SK-N-SH (cell line): ENCODE data around the gene KAT2A.

Source experiments
- CHD2 ChIP-seq: fragments of 150-350 bp; IDR thresholded peaks from 2 replicates; pipeline ENCODE4 v1.6.1; 2018; ENCODE audit warnings: low read length; ENCODE audit not compliant: partially characterized antibody
- ELF1 ChIP-seq: IDR thresholded peaks from 2 replicates; pipeline ENCODE4 v1.4.0; 2012
- EZH2phosphoT487 ChIP-seq: fragments of 200-600 bp; sonication (generic); IDR thresholded peaks from 2 replicates; pipeline ENCODE4 v1.6.1; 2017; ENCODE audit warnings: low read depth, mixed run types, mild to moderate bottlenecking, antibody characterized with exemption, moderate library complexity, borderline replicate concordance
- GABPA ChIP-seq: IDR thresholded peaks from 2 replicates; pipeline ENCODE4 v1.4.0; 2012; ENCODE audit warnings: low read depth, mild to moderate bottlenecking
- GATA2 ChIP-seq: sonication (generic); formaldehyde crosslinking; IDR thresholded peaks from 2 replicates; pipeline ENCODE4 v1.5.0; 2020; ENCODE audit warnings: mild to moderate bottlenecking, missing genetic modification reagents
- MEF2A ChIP-seq: IDR thresholded peaks from 2 replicates; pipeline ENCODE4 v1.4.0; 2012; ENCODE audit warnings: low read depth, borderline replicate concordance
- RCOR1 ChIP-seq: fragments of 150-350 bp; IDR thresholded peaks from 2 replicates; pipeline ENCODE4 v1.6.1; 2017; ENCODE audit warnings: antibody characterized with exemption, low read length
- RXRA ChIP-seq: IDR thresholded peaks from 2 replicates; pipeline ENCODE4 v1.4.0; 2012; ENCODE audit warnings: low read depth, mild to moderate bottlenecking, borderline replicate concordance
- TAF1 ChIP-seq: IDR thresholded peaks from 2 replicates; pipeline ENCODE4 v1.6.1; 2012; ENCODE audit warnings: low read depth, mild to moderate bottlenecking, low read length, moderate library complexity, borderline replicate concordance
- TEAD4 ChIP-seq: IDR thresholded peaks from 2 replicates; pipeline ENCODE4 v1.4.0; 2012; ENCODE audit warnings: mild to moderate bottlenecking, borderline replicate concordance; ENCODE audit not compliant: insufficient read depth
- TF ChIP-seq, protein P1 (sequence below): fragments of 200-600 bp; sonication (generic); IDR thresholded peaks from 2 replicates; pipeline ENCODE4 v1.6.1; 2017; ENCODE audit warnings: antibody characterized with exemption, mild to moderate bottlenecking, moderate library complexity
- TF ChIP-seq, protein P2 (sequence below): IDR thresholded peaks from 2 replicates; pipeline ENCODE4 v1.4.0; 2012; ENCODE audit warnings: low read depth
- TF ChIP-seq, protein P3 (sequence below): IDR thresholded peaks from 2 replicates; pipeline ENCODE4 v1.4.0; 2012; ENCODE audit warnings: low read depth, borderline replicate concordance

DNA sequence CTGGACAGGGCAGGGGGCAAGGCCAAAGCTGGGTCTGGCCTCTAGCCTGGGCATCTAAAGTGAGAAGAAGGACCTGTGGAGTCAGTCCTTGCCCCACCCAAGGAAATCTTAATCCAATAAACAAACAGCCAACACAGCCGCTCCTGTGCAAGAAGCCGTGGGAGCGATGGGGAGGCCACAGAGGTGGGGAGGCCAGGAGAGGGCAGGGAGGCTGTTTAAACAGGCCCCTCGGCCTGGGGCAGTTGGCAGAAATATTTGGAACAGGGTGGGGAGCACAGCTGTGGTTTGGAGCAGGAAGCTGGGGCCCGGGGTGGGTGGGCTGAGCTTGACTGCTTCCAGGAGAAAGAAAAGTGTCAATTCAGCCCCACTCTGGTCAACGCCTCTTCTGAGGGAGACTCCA is 28.2 kb downstream of the KAT2A start:
- TF ChIP-seq, protein P1, sequence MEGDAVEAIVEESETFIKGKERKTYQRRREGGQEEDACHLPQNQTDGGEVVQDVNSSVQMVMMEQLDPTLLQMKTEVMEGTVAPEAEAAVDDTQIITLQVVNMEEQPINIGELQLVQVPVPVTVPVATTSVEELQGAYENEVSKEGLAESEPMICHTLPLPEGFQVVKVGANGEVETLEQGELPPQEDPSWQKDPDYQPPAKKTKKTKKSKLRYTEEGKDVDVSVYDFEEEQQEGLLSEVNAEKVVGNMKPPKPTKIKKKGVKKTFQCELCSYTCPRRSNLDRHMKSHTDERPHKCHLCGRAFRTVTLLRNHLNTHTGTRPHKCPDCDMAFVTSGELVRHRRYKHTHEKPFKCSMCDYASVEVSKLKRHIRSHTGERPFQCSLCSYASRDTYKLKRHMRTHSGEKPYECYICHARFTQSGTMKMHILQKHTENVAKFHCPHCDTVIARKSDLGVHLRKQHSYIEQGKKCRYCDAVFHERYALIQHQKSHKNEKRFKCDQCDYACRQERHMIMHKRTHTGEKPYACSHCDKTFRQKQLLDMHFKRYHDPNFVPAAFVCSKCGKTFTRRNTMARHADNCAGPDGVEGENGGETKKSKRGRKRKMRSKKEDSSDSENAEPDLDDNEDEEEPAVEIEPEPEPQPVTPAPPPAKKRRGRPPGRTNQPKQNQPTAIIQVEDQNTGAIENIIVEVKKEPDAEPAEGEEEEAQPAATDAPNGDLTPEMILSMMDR: no peak
- TF ChIP-seq, protein P2, sequence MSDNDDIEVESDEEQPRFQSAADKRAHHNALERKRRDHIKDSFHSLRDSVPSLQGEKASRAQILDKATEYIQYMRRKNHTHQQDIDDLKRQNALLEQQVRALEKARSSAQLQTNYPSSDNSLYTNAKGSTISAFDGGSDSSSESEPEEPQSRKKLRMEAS: no peak
- TF ChIP-seq GATA2: no peak
- no peak for TF ChIP-seq RXRA
- TF ChIP-seq RCOR1: no peak
- no peak for TF ChIP-seq TEAD4
- TF ChIP-seq, protein P3, sequence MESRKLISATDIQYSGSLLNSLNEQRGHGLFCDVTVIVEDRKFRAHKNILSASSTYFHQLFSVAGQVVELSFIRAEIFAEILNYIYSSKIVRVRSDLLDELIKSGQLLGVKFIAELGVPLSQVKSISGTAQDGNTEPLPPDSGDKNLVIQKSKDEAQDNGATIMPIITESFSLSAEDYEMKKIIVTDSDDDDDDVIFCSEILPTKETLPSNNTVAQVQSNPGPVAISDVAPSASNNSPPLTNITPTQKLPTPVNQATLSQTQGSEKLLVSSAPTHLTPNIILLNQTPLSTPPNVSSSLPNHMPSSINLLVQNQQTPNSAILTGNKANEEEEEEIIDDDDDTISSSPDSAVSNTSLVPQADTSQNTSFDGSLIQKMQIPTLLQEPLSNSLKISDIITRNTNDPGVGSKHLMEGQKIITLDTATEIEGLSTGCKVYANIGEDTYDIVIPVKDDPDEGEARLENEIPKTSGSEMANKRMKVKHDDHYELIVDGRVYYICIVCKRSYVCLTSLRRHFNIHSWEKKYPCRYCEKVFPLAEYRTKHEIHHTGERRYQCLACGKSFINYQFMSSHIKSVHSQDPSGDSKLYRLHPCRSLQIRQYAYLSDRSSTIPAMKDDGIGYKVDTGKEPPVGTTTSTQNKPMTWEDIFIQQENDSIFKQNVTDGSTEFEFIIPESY: no peak
- TF ChIP-seq TAF1: no peak
- no peak for TF ChIP-seq ELF1
- no peak for TF ChIP-seq CHD2
- TF ChIP-seq MEF2A: no peak
- TF ChIP-seq EZH2phosphoT487: no peak
- TF ChIP-seq GABPA: no peak
